ENCODE measurements around the gene PRSS12.

GRCh38 chr4:118259111-118259510 lies 93.7 kb downstream of the PRSS12 start:
- no peak for TF ChIP-seq EP300 (conservative IDR thresholded peaks at IDR 0.05; ENCODE audit: poor library complexity, severe bottlenecking)
- no peak for TF ChIP-seq CTCF (IDR thresholded peaks at IDR 0.05; ENCODE audit: poor library complexity, severe bottlenecking)
- no peak for TF ChIP-seq EZH2 (IDR thresholded peaks at IDR 0.05; ENCODE audit: borderline replicate concordance, insufficient read depth, low read length, poor library complexity, severe bottlenecking)
- no peak for TF ChIP-seq POLR2AphosphoS5 (IDR thresholded peaks at IDR 0.05)

Data from neural cell (in vitro differentiated cells).